MM.1S (cell line): Measurements from ENCODE around the gene FAM219B.

Experiments used
- CTCF ChIP-seq: fragments of 300-600 bp; sonication (generic); IDR thresholded peaks from 2 replicates; pipeline ENCODE4 v1.5.1; 2016; ENCODE audit warnings: antibody characterized with exemption, low read length, mixed read lengths
- EZH2 ChIP-seq: fragments of 300-600 bp; sonication (generic); optimal IDR thresholded peaks from 2 replicates; pipeline ENCODE3; 2017; ENCODE audit warnings: low read depth, mild to moderate bottlenecking, antibody characterized with exemption, low read length, mixed read lengths
- EZH2phosphoT487 ChIP-seq: fragments of 300-600 bp; sonication (generic); IDR thresholded peaks from 2 replicates; pipeline ENCODE4 v1.6.1; 2018; ENCODE audit warnings: antibody characterized with exemption, low read length

- TF ChIP-seq EZH2 (no peak), CTCF (no peak), EZH2phosphoT487 (no peak)
These were observed 17.2 kb downstream of the FAM219B start for GRCh38 chr15:74889390-74889882.
